CD4-positive, alpha-beta T cell (primary cell): ENCODE data around the gene FIBCD1. TPM values are rescaled to one million over a fixed set of nuclear protein-coding genes. Genes with fewer than 3 reads are reported as not detected.

Experiments
- ATAC-seq: fragments of 200-7000 bp; cut with Tn5 transposase; one replicate; pipeline ENCODE4 v1.10.0; 2022; ENCODE audit warnings: mild to moderate bottlenecking; ENCODE audit not compliant: poor library complexity
- CTCF ChIA-PET: fragments of 350-600 bp; sonication (Branson Sonifier 250); formaldehyde crosslinking; loops from one replicate; lab custom pipeline; 2021; ENCODE audit warnings: antibody characterized with exemption, inconsistent platforms; lab: Charles Lee
- POLR2A ChIA-PET: fragments of 350-600 bp; sonication (Branson Sonifier 250); formaldehyde crosslinking; loops from one replicate; lab custom pipeline; 2021; ENCODE audit warnings: antibody characterized with exemption, inconsistent platforms; lab: Charles Lee
- DNase-seq, 14 experiments: peaks; one replicate each; pipeline ENCODE4 v3.0.0-alpha.2; 2013 to 2020; ENCODE audit warnings: mixed read lengths in 2 of 14
- H3K27ac ChIP-seq, 2 donors: one replicate each; pipeline versions ENCODE4 v1.5.1 to v1.7.0; 2013; ENCODE audit warnings: low read length in 2 of 2, low read depth in 1 of 2, mild to moderate bottlenecking in 1 of 2
- H3K27me3 ChIP-seq, 2 experiments: 1 replicate in 1 of 2; 2 replicates in 1 of 2; pipeline versions ENCODE4 v1.6.1 to v1.7.0; 2013; ENCODE audit warnings: low read length in 2 of 2, control low read depth in 1 of 2, mild to moderate bottlenecking in 1 of 2, moderate library complexity in 1 of 2; ENCODE audit not compliant: insufficient read depth in 2 of 2, control insufficient read depth in 1 of 2
- H3K36me3 ChIP-seq: one replicate; pipeline ENCODE4 v1.6.1; 2013; ENCODE audit warnings: low read length, control low read depth; ENCODE audit not compliant: insufficient read depth
- H3K4me1 ChIP-seq: one replicate; pipeline ENCODE4 v1.6.1; 2013; ENCODE audit warnings: low read length, control low read depth; ENCODE audit not compliant: insufficient read depth
- H3K4me3 ChIP-seq: one replicate; pipeline ENCODE4 v1.5.1; 2013; ENCODE audit warnings: mild to moderate bottlenecking, low read length, moderate library complexity
- H3K9me3 ChIP-seq, 2 experiments: 1 replicate in 1 of 2; 2 replicates in 1 of 2; pipeline versions ENCODE4 v1.6.1 to v1.7.0; 2013; ENCODE audit warnings: low read length in 2 of 2, mild to moderate bottlenecking in 2 of 2, control low read depth in 1 of 2, moderate library complexity in 1 of 2; ENCODE audit not compliant: control insufficient read depth in 1 of 2, insufficient read depth in 1 of 2
- H3K27ac Mint-ChIP-seq: one replicate; pipeline ENCODE4 v1.8.0; 2020; ENCODE audit warnings: mixed read lengths
- H3K27me3 Mint-ChIP-seq: one replicate; pipeline ENCODE4 v1.8.0; 2021; ENCODE audit warnings: mixed read lengths
- H3K36me3 Mint-ChIP-seq: one replicate; pipeline ENCODE4 v1.8.0; 2021; ENCODE audit warnings: low read depth, mixed read lengths
- H3K4me1 Mint-ChIP-seq: one replicate; pipeline ENCODE4 v1.8.0; 2021; ENCODE audit warnings: low read depth, mixed read lengths
- H3K4me3 Mint-ChIP-seq: one replicate; pipeline ENCODE4 v1.8.0; 2020; ENCODE audit warnings: mild to moderate bottlenecking, mixed read lengths
- H3K9me3 Mint-ChIP-seq: one replicate; pipeline ENCODE4 v1.8.0; 2020; ENCODE audit warnings: mixed read lengths
- intact Hi-C, 2 experiments: fragments of 100-400 bp; cut with DNase I in 1 of 2; cut with micrococcal nuclease in 1 of 2; formaldehyde crosslinking; loops; one replicate each; pipeline versions ENCODE4 v1.15.1 to v1.9.0; 2023 to 2025; cut with DNase I, micrococcal nuclease
- total RNA-seq, 174 experiments: library from RNA in 2 of 174; stranded (reverse) in 2 of 174; gene quantifications; one replicate each; pipeline ENCODE4 v1.2.3 and lab custom pipeline; 2021 to 2026
- TF ChIP-seq, protein P1 (sequence below): fragments of 200-600 bp; IDR thresholded peaks from one replicate; pipeline ENCODE4 v1.8.0; 2022; ENCODE audit warnings: antibody characterized with exemption, mild to moderate bottlenecking

The FIBCD1 gene
- total RNA-seq, 2 experiments from 2014 or later: not detected

DNA sequence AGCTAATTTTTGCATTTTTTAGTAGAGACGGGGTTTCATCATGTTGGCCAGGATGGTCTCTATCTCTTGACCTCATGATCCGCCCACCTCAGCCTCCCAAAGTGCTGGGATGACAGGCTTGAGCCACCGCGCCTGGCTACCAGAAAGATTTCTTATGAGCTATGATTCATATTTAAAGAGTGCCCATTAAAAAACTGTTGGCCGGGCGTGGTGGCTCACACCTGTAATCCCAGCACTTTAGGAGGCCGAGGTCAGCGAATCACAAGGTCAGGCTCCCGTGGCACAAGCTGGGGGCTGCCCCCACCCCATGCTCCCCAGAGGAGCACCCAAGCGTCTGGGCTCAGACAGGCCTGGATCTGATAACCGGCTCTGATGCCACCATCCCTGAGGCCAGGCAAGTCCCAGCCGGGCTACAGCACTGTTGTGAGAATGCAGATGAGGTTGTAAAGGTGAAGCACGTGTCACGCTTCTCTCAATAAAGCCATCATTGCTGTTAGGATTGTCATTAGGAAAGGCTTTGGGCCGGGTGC, 56.3 kb downstream of the FIBCD1 start:
- Mint-ChIP-seq H3K4me3 (no peak overlapping the region), H3K4me1 (no peaks in the 10 kb centered on the region), H3K27me3 (no peaks in the 10 kb centered on the region), H3K36me3 (peaks cover 80% of the 10 kb centered on the region), H3K9me3 (no peaks in the 10 kb centered on the region), H3K27ac (no peak overlapping the region)
- Histone ChIP-seq H3K36me3 (peaks cover 71% of the 10 kb centered on the region), H3K9me3 (no peaks in the 10 kb centered on the region), H3K27me3 (no peaks in the 10 kb centered on the region), H3K4me1 (no peaks in the 10 kb centered on the region), H3K4me3 (no peak overlapping the region), H3K27ac (no peak overlapping the region)
- POLR2A ChIA-PET: no interaction called here
- intact Hi-C loops: no loop called here
- ATAC-seq (no peak), DNase-seq (no peak)
- CTCF ChIA-PET: no interaction called here
- TF ChIP-seq, protein P1, sequence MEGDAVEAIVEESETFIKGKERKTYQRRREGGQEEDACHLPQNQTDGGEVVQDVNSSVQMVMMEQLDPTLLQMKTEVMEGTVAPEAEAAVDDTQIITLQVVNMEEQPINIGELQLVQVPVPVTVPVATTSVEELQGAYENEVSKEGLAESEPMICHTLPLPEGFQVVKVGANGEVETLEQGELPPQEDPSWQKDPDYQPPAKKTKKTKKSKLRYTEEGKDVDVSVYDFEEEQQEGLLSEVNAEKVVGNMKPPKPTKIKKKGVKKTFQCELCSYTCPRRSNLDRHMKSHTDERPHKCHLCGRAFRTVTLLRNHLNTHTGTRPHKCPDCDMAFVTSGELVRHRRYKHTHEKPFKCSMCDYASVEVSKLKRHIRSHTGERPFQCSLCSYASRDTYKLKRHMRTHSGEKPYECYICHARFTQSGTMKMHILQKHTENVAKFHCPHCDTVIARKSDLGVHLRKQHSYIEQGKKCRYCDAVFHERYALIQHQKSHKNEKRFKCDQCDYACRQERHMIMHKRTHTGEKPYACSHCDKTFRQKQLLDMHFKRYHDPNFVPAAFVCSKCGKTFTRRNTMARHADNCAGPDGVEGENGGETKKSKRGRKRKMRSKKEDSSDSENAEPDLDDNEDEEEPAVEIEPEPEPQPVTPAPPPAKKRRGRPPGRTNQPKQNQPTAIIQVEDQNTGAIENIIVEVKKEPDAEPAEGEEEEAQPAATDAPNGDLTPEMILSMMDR: no peak

DNA sequence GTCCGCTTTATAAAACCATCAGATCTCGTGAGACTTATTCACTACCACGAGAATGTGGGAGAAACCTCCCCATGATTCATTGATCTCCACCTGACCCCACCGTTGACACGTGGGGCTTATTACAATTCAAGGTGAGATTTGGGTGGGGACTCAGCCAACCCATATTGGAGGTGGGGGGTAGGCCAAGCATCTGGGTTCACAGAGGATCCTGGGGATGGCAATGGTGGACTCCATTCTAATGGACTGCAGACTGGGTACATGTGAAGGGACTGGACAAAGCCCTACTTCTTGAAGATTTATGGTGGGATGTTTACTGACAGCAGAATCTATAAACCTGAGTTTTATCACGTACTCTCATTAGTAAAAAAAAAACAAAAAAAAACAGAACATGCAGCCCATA, 57.5 kb downstream of the FIBCD1 start:
- intact Hi-C loops: no loop called here
- Histone ChIP-seq H3K9me3 (no peaks in the 10 kb centered on the region), H3K27me3 (no peaks in the 10 kb centered on the region), H3K36me3 (peaks cover 61% of the 10 kb centered on the region), H3K4me1 (no peaks in the 10 kb centered on the region), H3K27ac (no peak overlapping the region), H3K4me3 (no peak overlapping the region)
- ChIA-PET POLR2A (no interaction called here), CTCF (no interaction called here)
- Mint-ChIP-seq H3K9me3 (no peaks in the 10 kb centered on the region), H3K4me1 (no peaks in the 10 kb centered on the region), H3K27ac (no peak overlapping the region), H3K27me3 (no peaks in the 10 kb centered on the region), H3K4me3 (no peak overlapping the region), H3K36me3 (peaks cover 80% of the 10 kb centered on the region)
- ATAC-seq (no peak), DNase-seq (no peak)
- TF ChIP-seq, protein P1: no peak

DNA sequence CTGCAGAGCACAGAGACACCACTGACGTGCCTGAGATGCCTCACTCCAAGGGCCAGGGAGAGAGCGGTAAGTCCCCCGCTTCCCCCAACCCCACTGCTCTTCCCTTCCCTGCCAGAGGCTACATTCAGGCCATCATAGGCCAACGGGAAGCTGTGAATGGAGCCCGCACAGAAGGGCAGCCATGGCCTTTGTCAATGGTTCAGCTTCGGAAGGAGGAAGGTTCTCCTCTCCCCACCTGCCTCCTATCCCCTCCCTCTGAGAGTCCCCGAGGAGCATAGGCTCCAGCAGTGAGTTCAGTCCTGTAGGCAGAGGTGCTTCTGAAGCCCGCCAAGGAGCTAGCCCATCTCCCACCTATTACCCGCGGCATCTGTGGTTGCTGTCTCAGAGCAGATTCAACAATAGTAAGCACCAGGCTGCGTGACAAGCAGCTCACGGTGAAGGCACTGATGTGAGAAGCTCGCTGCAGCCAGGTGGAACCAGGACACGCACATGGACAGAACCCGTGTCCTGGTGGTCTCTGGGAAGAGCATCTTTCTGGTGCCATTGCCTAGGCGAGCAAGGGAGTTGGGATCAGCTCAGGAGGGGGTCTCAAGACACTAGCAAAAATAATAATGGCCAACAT, 58.3 kb downstream of the FIBCD1 start:
- Mint-ChIP-seq H3K27ac (no peak overlapping the region), H3K36me3 (peaks cover 79% of the 10 kb centered on the region), H3K4me1 (no peaks in the 10 kb centered on the region), H3K27me3 (no peaks in the 10 kb centered on the region), H3K9me3 (no peaks in the 10 kb centered on the region), H3K4me3 (no peak overlapping the region)
- peaks cover 55% of the 10 kb centered on the region for H3K36me3 ChIP-seq
- no peaks in the 10 kb centered on the region for H3K9me3 ChIP-seq
- intact Hi-C loops: no loop called here
- H3K27me3 ChIP-seq: no peaks in the 10 kb centered on the region
- TF ChIP-seq, protein P1: no peak
- POLR2A ChIA-PET: no interaction called here
- no peak overlapping the region for H3K27ac ChIP-seq
- H3K4me1 ChIP-seq: no peaks in the 10 kb centered on the region
- CTCF ChIA-PET: no interaction called here
- DNase-seq: no peak
- ATAC-seq: no peak
- no peak overlapping the region for H3K4me3 ChIP-seq
